ENCODE data around the gene GALNT18. TPM values are rescaled to one million over a fixed set of nuclear protein-coding genes. Genes with fewer than 3 reads are reported as not detected.

GALNT18 gene
- total RNA-seq, 1 donor from 2014 or later, result 11.7 TPM

GRCh38 chr11:11624926-11625325, 3.1 kb upstream of the GALNT18 start:
- peaks cover 6% of the 10 kb centered on the region for H3K4me1 Mint-ChIP-seq (ENCODE audit: unreplicated experiment)
- no peaks in the 10 kb centered on the region for H3K36me3 Mint-ChIP-seq
- no peak for DNase-seq (ENCODE audit: extremely low spot score, unreplicated experiment)
- no peak for TF ChIP-seq CTCF (conservative IDR thresholded peaks at IDR 0.05)
- no peak overlapping the region for H3K27ac Mint-ChIP-seq
- no peak overlapping the region for H3K4me3 Mint-ChIP-seq
- no peaks in the 10 kb centered on the region for H3K9me3 Mint-ChIP-seq
- peaks cover 55% of the 10 kb centered on the region for H3K27me3 Mint-ChIP-seq

DNA sequence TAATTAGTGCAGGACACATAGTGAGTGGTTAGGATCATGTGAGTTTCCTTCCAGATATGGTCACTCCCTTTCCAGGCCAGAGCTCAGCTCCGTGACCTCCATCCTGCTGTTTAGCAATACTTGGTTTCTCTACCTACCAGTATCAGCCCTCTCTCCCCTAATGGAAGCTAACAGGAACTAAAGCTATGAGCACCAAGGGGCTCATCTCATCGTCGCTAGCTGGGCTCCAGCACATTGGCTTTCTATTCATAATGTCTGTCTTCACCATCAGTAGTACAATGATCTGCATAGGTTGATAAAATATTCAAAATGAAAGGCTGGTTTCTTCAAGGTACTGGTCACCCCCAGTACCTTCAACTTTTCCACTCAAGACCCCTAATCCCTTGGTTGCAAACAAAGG, 2.4 kb upstream of the GALNT18 start:
- H3K27me3 Mint-ChIP-seq, result peaks cover 57% of the 10 kb centered on the region
- no peak overlapping the region for H3K4me3 Mint-ChIP-seq
- no peak for TF ChIP-seq CTCF (conservative IDR thresholded peaks at IDR 0.05)
- H3K36me3 Mint-ChIP-seq, result no peaks in the 10 kb centered on the region
- H3K9me3 Mint-ChIP-seq, result no peaks in the 10 kb centered on the region
- no peak overlapping the region for H3K27ac Mint-ChIP-seq
- no peak for DNase-seq (ENCODE audit: extremely low spot score, unreplicated experiment)
- H3K4me1 Mint-ChIP-seq (ENCODE audit: unreplicated experiment), result peaks cover 12% of the 10 kb centered on the region

- Mint-ChIP-seq H3K36me3 (no peaks in the 10 kb centered on the region), H3K4me1 (ENCODE audit: unreplicated experiment) (peaks cover 15% of the 10 kb centered on the region), H3K27me3 (peaks cover 61% of the 10 kb centered on the region), H3K27ac (no peak overlapping the region), H3K9me3 (no peaks in the 10 kb centered on the region), H3K4me3 (peak overlapping the region; percentile 35)
- DNase-seq (ENCODE audit: extremely low spot score, unreplicated experiment), result no peak
- no peak for TF ChIP-seq CTCF (conservative IDR thresholded peaks at IDR 0.05)
These were observed 967 bp upstream of the GALNT18 start for GRCh38 chr11:11622772-11623171.

- no peak for TF ChIP-seq CTCF (conservative IDR thresholded peaks at IDR 0.05)
- Mint-ChIP-seq H3K36me3 (no peaks in the 10 kb centered on the region), H3K4me3 (peak overlapping the region; percentile 60), H3K9me3 (no peaks in the 10 kb centered on the region), H3K4me1 (ENCODE audit: unreplicated experiment) (peaks cover 15% of the 10 kb centered on the region), H3K27ac (no peak overlapping the region), H3K27me3 (peaks cover 58% of the 10 kb centered on the region)
- no peak for DNase-seq (ENCODE audit: extremely low spot score, unreplicated experiment)
These were observed 518 bp upstream of the GALNT18 start for GRCh38 chr11:11622340-11622706.

DNA sequence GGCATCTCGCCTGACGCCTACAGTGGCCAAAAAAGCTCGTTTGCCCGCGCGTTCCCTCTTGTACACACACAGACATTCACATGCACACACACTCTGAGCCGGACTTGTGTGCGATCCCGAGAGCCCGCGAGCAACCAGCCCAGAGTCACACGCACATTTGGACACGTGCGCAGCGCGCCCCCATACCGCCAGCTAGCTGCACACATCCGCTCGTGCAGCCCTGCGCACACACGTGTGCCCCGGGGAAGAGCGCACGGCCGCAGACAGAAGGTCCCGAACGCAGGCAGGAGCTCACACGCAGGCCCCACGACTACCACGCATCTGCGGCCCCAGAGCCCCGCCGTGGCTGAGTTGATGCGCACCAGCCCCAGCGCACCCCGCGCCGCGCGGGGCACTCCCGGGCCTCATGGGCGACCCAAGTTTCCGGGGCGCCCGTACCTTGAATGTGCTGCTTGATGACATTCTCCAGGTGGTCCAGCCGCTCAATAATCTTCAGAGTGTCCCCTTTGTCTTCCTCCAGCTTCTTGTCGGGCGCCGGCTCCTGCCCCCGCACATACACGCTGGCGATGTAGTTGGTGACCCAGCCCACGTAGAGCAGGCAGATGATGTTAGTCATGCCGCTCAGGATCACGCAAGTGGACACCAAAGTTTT, 758 bp downstream of the GALNT18 start:
- Mint-ChIP-seq H3K27me3 (peaks cover 52% of the 10 kb centered on the region), H3K4me3 (peak overlapping the region; percentile 92), H3K9me3 (no peaks in the 10 kb centered on the region), H3K27ac (peak overlapping the region; percentile 56), H3K36me3 (no peaks in the 10 kb centered on the region), H3K4me1 (ENCODE audit: unreplicated experiment) (peaks cover 15% of the 10 kb centered on the region)
- no peak for DNase-seq (ENCODE audit: extremely low spot score, unreplicated experiment)
- no peak for TF ChIP-seq CTCF (conservative IDR thresholded peaks at IDR 0.05)

Measured in type B pancreatic cell (in vitro differentiated cells).